Breast epithelium (tissue), 4 donors: ENCODE measurements around the gene ZNF318. TPM values are rescaled to one million over a fixed set of nuclear protein-coding genes. Genes with fewer than 3 reads are reported as not detected.
"Not testable (repeated sequence)": the region's sequence is repeated elsewhere in the genome, so short reads cannot be mapped to it uniquely, and the experiment has no call there.

Source experiments
- DNase-seq, 2 donors: peaks; one replicate each; pipeline ENCODE4 v3.0.0-alpha.2; 2019; ENCODE audit warnings: low spot score in 2 of 2
- H3K27ac ChIP-seq, 2 donors: fragments of 200-600 bp; sonication (generic) in 1 of 2; one replicate each; pipeline ENCODE4 v1.5.1; 2016 to 2019; ENCODE audit warnings: mild to moderate bottlenecking in 1 of 2
- H3K27me3 ChIP-seq, 2 donors: fragments of 200-600 bp; sonication (generic) in 1 of 2; one replicate each; pipeline versions ENCODE4 v1.5.1 to v1.6.0; 2017 to 2019; ENCODE audit warnings: control low read depth in 1 of 2, mild to moderate bottlenecking in 1 of 2
- H3K36me3 ChIP-seq: fragments of 200-600 bp; one replicate; pipeline ENCODE4 v1.5.1; 2019
- H3K4me1 ChIP-seq, 2 donors: fragments of 200-600 bp; sonication (generic); one replicate each; pipeline ENCODE4 v1.5.1; 2016 to 2019; ENCODE audit warnings: control low read depth in 1 of 2
- H3K4me3 ChIP-seq, 3 donors: fragments of 200-600 bp; sonication (generic); 1 replicate in 2 of 3; 2 replicates in 1 of 3; pipeline ENCODE4 v1.5.1; 2016 to 2019; ENCODE audit warnings: mild to moderate bottlenecking in 3 of 3, moderate library complexity in 2 of 3
- H3K9me3 ChIP-seq, 2 donors: fragments of 200-600 bp; sonication (generic) in 1 of 2; one replicate each; pipeline ENCODE4 v1.5.1; 2016 to 2019; ENCODE audit warnings: control low read depth in 1 of 2
- POLR2A ChIP-seq: fragments of 450-650 bp; IDR thresholded peaks from one replicate; pipeline ENCODE4 v1.6.1; 2016; ENCODE audit warnings: antibody characterized with exemption, mild to moderate bottlenecking, moderate library complexity
- POLR2AphosphoS5 ChIP-seq, 3 donors: sonication (generic); formaldehyde crosslinking; IDR thresholded peaks; one replicate each; pipeline ENCODE4 v1.6.1; 2017; ENCODE audit warnings: antibody characterized with exemption in 3 of 3
- intact Hi-C: fragments of 100-400 bp; cut with DNase I; formaldehyde crosslinking; loops from one replicate; pipeline ENCODE4 v1.15.1; 2023; ENCODE audit warnings: low total_unique reads
- total RNA-seq, 3 donors: library from RNA; depleted of rRNA; stranded (reverse); fragments of >200 nt; gene quantifications; one replicate each; pipeline ENCODE4 v1.1.0, GENCODE V29; 2016
- TF ChIP-seq, protein P1 (sequence below), 3 donors: fragments of 450-650 bp; IDR thresholded peaks; one replicate each; pipeline ENCODE4 v1.5.1; 2016 to 2017; ENCODE audit warnings: antibody characterized with exemption in 3 of 3, mild to moderate bottlenecking in 3 of 3, moderate library complexity in 3 of 3

Gene ZNF318
- total RNA-seq, 3 donors from 2014 or later, result 15.4 to 19.5 (median 17.4) TPM

DNA sequence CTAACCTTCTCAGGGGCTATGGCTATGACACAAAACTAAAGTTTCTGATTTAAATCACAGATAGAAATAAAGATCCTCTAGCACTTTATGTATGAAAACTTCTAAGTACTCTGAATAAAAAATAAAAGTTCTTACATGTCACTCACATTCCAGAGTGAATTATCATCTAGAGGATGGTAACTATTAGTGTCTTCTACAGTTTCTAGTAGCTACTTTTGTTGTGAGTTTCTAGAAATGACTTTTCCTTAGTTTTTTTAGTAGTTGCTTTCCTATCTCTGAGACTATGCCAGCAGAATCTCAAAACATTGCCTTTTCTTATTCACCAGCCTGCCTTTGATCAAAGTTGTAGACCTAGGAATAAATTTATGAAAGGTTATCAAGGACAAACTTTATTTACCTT lies 10.1 kb downstream of the ZNF318 start:
- intact Hi-C loops, result no loop called here
- H3K27ac ChIP-seq, result no peak overlapping the region
- H3K36me3 ChIP-seq, result peaks cover 6% of the 10 kb centered on the region
- H3K9me3 ChIP-seq, result no peaks in the 10 kb centered on the region
- no peak overlapping the region for H3K4me3 ChIP-seq
- no peak for DNase-seq
- no peaks in the 10 kb centered on the region for H3K4me1 ChIP-seq
- no peaks in the 10 kb centered on the region for H3K27me3 ChIP-seq
- TF ChIP-seq, protein P1, sequence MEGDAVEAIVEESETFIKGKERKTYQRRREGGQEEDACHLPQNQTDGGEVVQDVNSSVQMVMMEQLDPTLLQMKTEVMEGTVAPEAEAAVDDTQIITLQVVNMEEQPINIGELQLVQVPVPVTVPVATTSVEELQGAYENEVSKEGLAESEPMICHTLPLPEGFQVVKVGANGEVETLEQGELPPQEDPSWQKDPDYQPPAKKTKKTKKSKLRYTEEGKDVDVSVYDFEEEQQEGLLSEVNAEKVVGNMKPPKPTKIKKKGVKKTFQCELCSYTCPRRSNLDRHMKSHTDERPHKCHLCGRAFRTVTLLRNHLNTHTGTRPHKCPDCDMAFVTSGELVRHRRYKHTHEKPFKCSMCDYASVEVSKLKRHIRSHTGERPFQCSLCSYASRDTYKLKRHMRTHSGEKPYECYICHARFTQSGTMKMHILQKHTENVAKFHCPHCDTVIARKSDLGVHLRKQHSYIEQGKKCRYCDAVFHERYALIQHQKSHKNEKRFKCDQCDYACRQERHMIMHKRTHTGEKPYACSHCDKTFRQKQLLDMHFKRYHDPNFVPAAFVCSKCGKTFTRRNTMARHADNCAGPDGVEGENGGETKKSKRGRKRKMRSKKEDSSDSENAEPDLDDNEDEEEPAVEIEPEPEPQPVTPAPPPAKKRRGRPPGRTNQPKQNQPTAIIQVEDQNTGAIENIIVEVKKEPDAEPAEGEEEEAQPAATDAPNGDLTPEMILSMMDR (IDR thresholded peaks at IDR 0.05), result no peak
- TF ChIP-seq POLR2AphosphoS5 (IDR thresholded peaks at IDR 0.05) (no peak), POLR2A (no peak)

DNA sequence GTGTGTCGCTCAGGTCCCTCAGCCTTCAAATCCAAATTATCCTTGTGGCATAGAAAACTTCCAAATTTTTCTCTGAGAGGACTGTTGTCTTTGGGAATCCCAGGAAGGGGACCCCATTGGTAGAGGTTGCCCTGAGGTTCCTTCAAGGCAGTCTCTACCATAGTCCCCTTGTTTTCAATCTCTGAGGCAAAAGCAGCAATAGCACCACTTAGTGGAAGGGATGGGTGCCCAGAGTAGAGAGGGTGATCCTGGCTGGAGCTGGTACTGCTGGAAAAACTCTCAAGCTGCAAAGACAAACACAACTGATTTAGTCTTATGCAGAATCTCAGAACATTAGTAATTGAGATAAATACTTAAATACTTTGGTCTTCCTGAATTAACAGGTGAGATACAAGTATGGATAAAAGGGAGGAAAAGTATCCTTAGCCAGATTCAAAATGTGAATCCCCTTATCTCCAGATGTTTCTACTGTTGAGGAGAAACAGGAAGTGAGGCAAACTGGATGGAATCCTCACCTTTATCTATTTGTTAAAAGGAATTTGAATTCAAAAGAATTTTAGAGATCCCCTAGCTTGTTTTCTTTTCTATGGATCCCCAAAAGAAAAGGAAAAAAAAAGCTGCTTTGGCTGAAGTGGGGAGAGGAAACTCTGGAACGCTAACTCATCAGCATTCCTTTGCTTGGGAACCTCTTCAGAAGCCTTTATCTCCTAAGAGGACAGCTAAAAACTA lies 13.4 kb downstream of the ZNF318 start:
- no peak overlapping the region for H3K4me3 ChIP-seq
- no peak for TF ChIP-seq POLR2AphosphoS5 (IDR thresholded peaks at IDR 0.05)
- TF ChIP-seq, protein P1 (IDR thresholded peaks at IDR 0.05), result no peak
- no peak for TF ChIP-seq POLR2A
- no peaks in the 10 kb centered on the region for H3K27me3 ChIP-seq
- DNase-seq, result no peak
- H3K27ac ChIP-seq, result no peak overlapping the region
- no peaks in the 10 kb centered on the region for H3K9me3 ChIP-seq
- H3K36me3 ChIP-seq, result peaks cover 6% of the 10 kb centered on the region
- intact Hi-C loops, result loop anchor here (1.0 kb wide), 1 partner anchor 50 kb away; no protein-coding TSS in a partner anchor
- no peaks in the 10 kb centered on the region for H3K4me1 ChIP-seq

DNA sequence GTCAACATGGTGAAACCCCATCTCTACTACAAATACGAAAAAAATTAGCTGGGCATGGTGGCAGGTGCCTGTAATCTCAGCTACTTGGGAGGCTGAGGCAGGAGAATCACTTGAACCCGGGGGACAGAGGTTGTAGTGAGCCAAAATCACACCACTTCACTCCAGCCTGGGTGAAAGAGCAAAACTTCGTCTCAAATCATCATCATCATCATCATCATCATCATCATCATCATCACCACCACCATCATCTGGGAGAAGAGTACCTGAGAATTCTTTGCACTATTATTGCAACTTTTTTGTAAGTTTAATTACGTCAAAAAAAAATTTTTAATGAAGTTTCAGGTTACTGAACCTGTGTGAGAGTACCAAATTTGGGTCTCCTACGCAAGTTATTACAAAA lies 17.5 kb downstream of the ZNF318 start:
- H3K27ac ChIP-seq, H3K9me3 ChIP-seq, H3K4me3 ChIP-seq, DNase-seq, intact Hi-C loops, H3K4me1 ChIP-seq, H3K27me3 ChIP-seq: not testable (repeated sequence)
- peaks cover 14% of the 10 kb centered on the region for H3K36me3 ChIP-seq

DNA sequence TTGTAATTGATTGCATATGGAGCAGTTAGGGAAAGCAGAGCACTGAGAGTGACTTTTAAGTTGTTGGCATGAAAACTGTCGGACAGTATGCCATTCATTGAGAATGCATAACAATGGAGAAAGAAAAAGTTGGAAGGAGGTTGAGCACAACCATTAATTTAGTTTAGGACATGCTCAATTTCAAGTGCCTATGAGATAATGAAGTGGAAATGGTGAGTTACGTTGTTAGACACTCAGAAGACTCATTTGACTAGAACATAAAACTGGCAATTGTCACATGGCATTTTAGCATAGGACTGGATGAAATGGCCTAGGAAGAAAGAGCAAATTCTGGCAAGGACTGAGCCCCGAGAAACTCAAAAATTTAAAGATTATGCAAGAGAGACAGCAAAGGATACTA lies 22.0 kb downstream of the ZNF318 start:
- no peak for DNase-seq
- no peaks in the 10 kb centered on the region for H3K27me3 ChIP-seq
- peaks cover 8% of the 10 kb centered on the region for H3K36me3 ChIP-seq
- intact Hi-C loops, result no loop called here
- no peaks in the 10 kb centered on the region for H3K9me3 ChIP-seq
- H3K4me1 ChIP-seq, result no peaks in the 10 kb centered on the region
- H3K27ac ChIP-seq, result no peak overlapping the region
- H3K4me3 ChIP-seq, result no peak overlapping the region
- TF ChIP-seq, protein P1 (IDR thresholded peaks at IDR 0.05), result no peak
- TF ChIP-seq POLR2A, result no peak
- no peak for TF ChIP-seq POLR2AphosphoS5 (IDR thresholded peaks at IDR 0.05)

DNA sequence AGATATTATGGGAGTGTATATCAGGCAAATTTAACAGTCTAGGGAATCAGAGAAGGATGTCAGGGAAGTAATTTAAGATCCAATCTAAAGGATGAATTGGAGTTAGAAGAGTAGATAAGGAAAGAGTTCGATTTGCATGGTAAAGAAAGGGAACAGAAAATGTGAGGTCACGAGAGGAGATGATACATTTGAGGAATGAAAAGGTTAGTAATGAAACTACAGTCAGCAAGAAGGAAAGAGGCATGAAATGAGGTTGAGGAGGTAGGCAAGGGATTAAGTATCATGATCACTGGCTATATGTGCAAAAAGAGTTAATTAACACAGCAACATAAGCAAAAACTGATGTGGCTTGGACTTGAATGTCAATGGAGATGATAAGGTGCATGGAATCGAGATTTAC lies 22.4 kb downstream of the ZNF318 start:
- TF ChIP-seq, protein P1 (IDR thresholded peaks at IDR 0.05), result no peak
- no peak for TF ChIP-seq POLR2A
- no peak for TF ChIP-seq POLR2AphosphoS5 (IDR thresholded peaks at IDR 0.05)
- Histone ChIP-seq H3K9me3 (no peaks in the 10 kb centered on the region), H3K4me3 (no peak overlapping the region), H3K4me1 (no peaks in the 10 kb centered on the region), H3K27me3 (no peaks in the 10 kb centered on the region), H3K27ac (no peak overlapping the region), H3K36me3 (peaks cover 8% of the 10 kb centered on the region)
- no peak for DNase-seq
- intact Hi-C loops, result no loop called here

DNA sequence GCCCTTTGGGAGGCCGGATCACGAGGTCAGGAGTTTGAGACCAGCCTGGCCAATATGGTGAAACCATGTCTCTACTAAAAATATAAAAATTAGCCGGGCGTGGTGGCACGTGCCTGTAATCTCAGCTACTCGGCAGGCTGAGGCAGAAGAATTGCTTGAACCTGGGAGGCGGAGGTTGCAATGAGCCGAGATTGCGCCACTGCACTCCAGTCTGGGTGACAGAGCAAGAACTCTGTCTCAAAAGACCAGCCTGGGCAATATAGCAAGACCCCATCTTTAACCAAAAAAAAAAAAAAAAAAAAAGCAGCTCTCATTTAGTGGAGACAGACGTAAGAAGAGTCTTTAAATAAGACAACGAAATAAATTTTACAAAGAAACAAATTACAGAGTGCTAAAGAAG lies 23.2 kb downstream of the ZNF318 start:
- H3K36me3 ChIP-seq, intact Hi-C loops, H3K4me3 ChIP-seq: not testable (repeated sequence)

More for the DNA sequence above, 23.2 kb downstream of the ZNF318 start:
- not testable (repeated sequence) for H3K9me3 ChIP-seq, H3K27me3 ChIP-seq, H3K4me1 ChIP-seq, DNase-seq, H3K27ac ChIP-seq
